K562 (cell line): ENCODE data around the gene IL17REL.

Experiments used
- BRD4 ChIP-seq: fragments of 200-600 bp; sonication (generic); IDR thresholded peaks from 2 replicates; pipeline ENCODE4 v1.6.1; 2017; ENCODE audit warnings: inconsistent platforms
- CTCF ChIP-seq, 3 experiments: IDR thresholded peaks in 2 of 3; conservative IDR thresholded peaks in 1 of 3; 2 replicates each; pipeline ENCODE4 v1.5.1; 2011 to 2012; ENCODE audit warnings: low read length in 3 of 3, mild to moderate bottlenecking in 3 of 3, control low read depth in 2 of 3, improper control_type of control experiment in 1 of 3, inconsistent platforms in 1 of 3, low read depth in 1 of 3, mixed read lengths in 1 of 3, moderate library complexity in 1 of 3; ENCODE audit not compliant: insufficient read depth in 2 of 3
- GTF2F1 ChIP-seq: IDR thresholded peaks from 2 replicates; pipeline ENCODE4 v1.6.1; 2011; ENCODE audit warnings: low read depth, low read length, improper control_type of control experiment
- IFI16 ChIP-seq: fragments of 250-450 bp; sonication (Bioruptor Pico); IDR thresholded peaks from 2 replicates; pipeline ENCODE4 v2.1.2; 2022; ENCODE audit warnings: mild to moderate bottlenecking, inconsistent platforms
- JUN ChIP-seq, 2 experiments: sonication (generic) in 1 of 2; formaldehyde crosslinking in 1 of 2; IDR thresholded peaks; 2 replicates each; pipeline versions ENCODE4 v1.6.1 to v1.8.0; 2012 to 2022; ENCODE audit warnings: borderline replicate concordance in 2 of 2, mild to moderate bottlenecking in 2 of 2, improper control_type of control experiment in 1 of 2, low read depth in 1 of 2, low read length in 1 of 2, missing genetic modification reagents in 1 of 2
- NFYB ChIP-seq: IDR thresholded peaks from 2 replicates; pipeline ENCODE4 v1.6.1; 2011; ENCODE audit warnings: mild to moderate bottlenecking, moderate library complexity; ENCODE audit not compliant: insufficient read length; ENCODE audit errors: extremely low read depth
- OTX1 ChIP-seq: fragments of 450-650 bp; formaldehyde crosslinking; IDR thresholded peaks from 2 replicates; pipeline ENCODE4 v1.4.0; 2022; ENCODE audit warnings: mild to moderate bottlenecking
- PATZ1 ChIP-seq: fragments of 250-450 bp; sonication (Bioruptor Pico); IDR thresholded peaks from 2 replicates; pipeline ENCODE4 v1.5.0; 2020; ENCODE audit warnings: mild to moderate bottlenecking, borderline replicate concordance
- SREBF2 ChIP-seq: sonication (generic); formaldehyde crosslinking; IDR thresholded peaks from 2 replicates; pipeline ENCODE4 v1.4.0; 2020; ENCODE audit warnings: mild to moderate bottlenecking, missing genetic modification reagents
- ZBTB40 ChIP-seq, 2 experiments: fragments of 450-650 bp in 1 of 2; sonication (generic) in 1 of 2; formaldehyde crosslinking in 1 of 2; IDR thresholded peaks; 2 replicates each; pipeline versions ENCODE4 v1.7.1 to v1.9.0; 2016 to 2022; ENCODE audit warnings: inconsistent platforms in 1 of 2, mild to moderate bottlenecking in 1 of 2, missing genetic modification reagents in 1 of 2

- TF ChIP-seq ZBTB40 (IDR thresholded peaks at IDR 0.05) = no peak
- TF ChIP-seq ZBTB40 (CRISPR knock-in tag; IDR thresholded peaks at IDR 0.05) = no peak
- TF ChIP-seq BRD4 = no peak
- TF ChIP-seq PATZ1 (CRISPR knock-in tag) = no peak
- TF ChIP-seq IFI16 = no peak
- no peak for TF ChIP-seq SREBF2
- TF ChIP-seq NFYB = no peak
- TF ChIP-seq JUN (IDR thresholded peaks at IDR 0.05; ENCODE audit: borderline replicate concordance, low read depth, low read length) = no peak
- TF ChIP-seq JUN (CRISPR knock-in tag; IDR thresholded peaks at IDR 0.05; ENCODE audit: borderline replicate concordance) = no peak
- no peak for TF ChIP-seq CTCF (IDR thresholded peaks at IDR 0.05 in 2 of 3, conservative IDR thresholded peaks at IDR 0.05 in 1 of 3; ENCODE audit: insufficient read depth in 2 of 3, low read depth in 1 of 3, low read length in 3 of 3)
- TF ChIP-seq OTX1 (CRISPR knock-in tag) = no peak
- no peak for TF ChIP-seq GTF2F1
Measured at GRCh38 chr22:50053861-50054260, 41.3 kb upstream of the IL17REL start.
